GOT3 (cell line): ENCODE measurements around the gene ATP9A.

Experiments used
- DNase-seq: peaks from one replicate; lab custom pipeline; 2025; ENCODE audit warnings: mixed read lengths; lab: John Stamatoyannopoulos, UW

ATP9A gene

GRCh38 chr20:51627586-51627985, 140.6 kb downstream of the ATP9A start:
- no peak for DNase-seq

- no peak for DNase-seq
These were observed 143.1 kb downstream of the ATP9A start for GRCh38 chr20:51625105-51625504.

- no peak for DNase-seq
These were observed 143.9 kb downstream of the ATP9A start for GRCh38 chr20:51624157-51624731.

GRCh38 chr20:51623255-51623654, 144.9 kb downstream of the ATP9A start:
- DNase-seq: no peak

GRCh38 chr20:51622004-51622874, 146.0 kb downstream of the ATP9A start:
- DNase-seq: no peak

- no peak for DNase-seq
These were observed 147.8 kb downstream of the ATP9A start for GRCh38 chr20:51620432-51620831.

- DNase-seq: no peak
These were observed 152.1 kb downstream of the ATP9A start for GRCh38 chr20:51616060-51616459.

GRCh38 chr20:51614687-51615086, 153.5 kb downstream of the ATP9A start:
- DNase-seq: no peak

GRCh38 chr20:51613580-51613979, 154.6 kb downstream of the ATP9A start:
- no peak for DNase-seq

GRCh38 chr20:51612896-51613295, 155.3 kb downstream of the ATP9A start:
- no peak for DNase-seq

- DNase-seq: no peak
These were observed 156.6 kb downstream of the ATP9A start for GRCh38 chr20:51611625-51611890.

GRCh38 chr20:51610761-51611624, 157.2 kb downstream of the ATP9A start:
- no peak for DNase-seq

- DNase-seq: no peak
These were observed 158.1 kb downstream of the ATP9A start for GRCh38 chr20:51610111-51610510.

GRCh38 chr20:51609251-51609650, 158.9 kb downstream of the ATP9A start:
- DNase-seq: no peak

- DNase-seq: no peak
These were observed 160.1 kb downstream of the ATP9A start for GRCh38 chr20:51608061-51608460.

- no peak for DNase-seq
These were observed 161.0 kb downstream of the ATP9A start for GRCh38 chr20:51607170-51607569.

GRCh38 chr20:51604851-51605250, 163.3 kb downstream of the ATP9A start:
- no peak for DNase-seq

GRCh38 chr20:51602131-51602530, 166.1 kb downstream of the ATP9A start:
- no peak for DNase-seq

GRCh38 chr20:51600950-51601349, 167.2 kb downstream of the ATP9A start:
- no peak for DNase-seq

GRCh38 chr20:51600016-51600420, 168.2 kb downstream of the ATP9A start:
- no peak for DNase-seq

GRCh38 chr20:51598556-51598955, 169.6 kb downstream of the ATP9A start:
- DNase-seq: no peak

GRCh38 chr20:51597389-51598231, 170.6 kb downstream of the ATP9A start:
- DNase-seq: no peak
